HepG2 (cell line): ENCODE data around the gene RIN3. TPM values are rescaled to one million over a fixed set of nuclear protein-coding genes. Genes with fewer than 3 reads are reported as not detected.

Experiments used
- ATAC-seq: fragments of 200-7000 bp; cut with Tn5 transposase; 3 replicates; pipeline ENCODE4 v1.9.1; 2020; ENCODE audit warnings: mild to moderate bottlenecking, moderate library complexity
- BruUV-seq: library from RNA; stranded (reverse); fragments of 400-500 nt; replicated peaks from 2 replicates; lab custom pipeline; 2021; lab: Mats Ljungman, UMichigan
- CTCF ChIA-PET: fragments of 300-600 bp; formaldehyde crosslinking; extraction: SDS; loops from one replicate; lab custom pipeline; 2021; ENCODE audit warnings: low total read pairs, inconsistent platforms, low intra/inter-chr PET ratio; lab: Yijun Ruan, JAX
- POLR2A ChIA-PET: fragments of 350-600 bp; sonication (Branson Sonifier 250); formaldehyde crosslinking; loops from one replicate; lab custom pipeline; 2020; ENCODE audit warnings: antibody characterized with exemption, inconsistent platforms; lab: Yijun Ruan, JAX
- DNase-seq: peaks from one replicate; pipeline ENCODE4 v3.0.0-alpha.2; 2015; ENCODE audit warnings: low spot score
- FAIRE-seq: peaks from 3 replicates; lab custom pipeline; 2011; peaks lifted over from hg19 to GRCh38; lab: Jason Lieb, UNC
- H2AFZ ChIP-seq: one replicate; pipeline ENCODE4 v1.6.1; 2011; ENCODE audit warnings: low read length, inconsistent platforms
- H3K27ac ChIP-seq: fragments of 300-600 bp; 3 replicates; pipeline ENCODE4 v1.8.0; 2011; ENCODE audit warnings: mixed run types, mild to moderate bottlenecking, mixed read lengths, low read length, inconsistent platforms; ENCODE audit not compliant: insufficient read depth; ENCODE audit errors: extremely low read length
- H3K27me3 ChIP-seq, 2 experiments: fragments of 200-600 bp in 1 of 2; 2 replicates in 1 of 2; 3 replicates in 1 of 2; pipeline versions ENCODE4 v1.6.0 to v1.8.0; 2011; ENCODE audit warnings: low read length in 2 of 2, mild to moderate bottlenecking in 2 of 2, moderate library complexity in 2 of 2, inconsistent platforms in 1 of 2; ENCODE audit not compliant: insufficient read depth in 2 of 2, control insufficient read depth in 1 of 2
- H3K36me3 ChIP-seq, 2 experiments: fragments of 200-600 bp in 1 of 2; replicated peaks in 1 of 2; 2 replicates in 1 of 2; 3 replicates in 1 of 2; pipeline versions ENCODE4 v1.5.1 to v1.8.0; 2011; ENCODE audit warnings: low read length in 2 of 2, inconsistent platforms in 1 of 2; ENCODE audit not compliant: insufficient read depth in 2 of 2, control insufficient read depth in 1 of 2
- H3K4me1 ChIP-seq: 2 replicates; pipeline ENCODE4 v1.5.1; 2012; ENCODE audit warnings: low read length, inconsistent platforms; ENCODE audit not compliant: insufficient read depth
- H3K4me2 ChIP-seq: 2 replicates; pipeline ENCODE4 v1.6.0; 2011; ENCODE audit warnings: low read depth, low read length, inconsistent platforms
- H3K4me3 ChIP-seq, 3 experiments: fragments of 200-600 bp in 1 of 3; sonication (generic), shearing (Covaris generic) in 1 of 3; replicated peaks in 1 of 3; 2 replicates each; pipeline ENCODE4 v1.5.1; 2011 to 2016; ENCODE audit warnings: low read length in 3 of 3, inconsistent platforms in 2 of 3, low read depth in 2 of 3, mild to moderate bottlenecking in 2 of 3, control low read depth in 1 of 3, mixed read lengths in 1 of 3; ENCODE audit not compliant: insufficient read depth in 1 of 3
- H3K79me2 ChIP-seq: one replicate; pipeline ENCODE4 v1.6.1; 2011; ENCODE audit warnings: low read length, inconsistent platforms; ENCODE audit not compliant: insufficient read depth
- H3K9ac ChIP-seq: 2 replicates; pipeline ENCODE4 v1.6.0; 2011; ENCODE audit warnings: mild to moderate bottlenecking, low read depth, low read length, inconsistent platforms; ENCODE audit not compliant: insufficient read depth
- H3K9me3 ChIP-seq: 2 replicates; pipeline ENCODE4 v1.5.1; 2012; ENCODE audit warnings: mild to moderate bottlenecking, low read length
- H4K20me1 ChIP-seq: 2 replicates; pipeline ENCODE4 v1.6.0; 2011; ENCODE audit warnings: inconsistent platforms, mild to moderate bottlenecking, low read length, moderate library complexity; ENCODE audit not compliant: insufficient read depth
- FOXO4 ChIP-seq: sonication (generic); formaldehyde crosslinking; conservative IDR thresholded peaks from 2 replicates; pipeline ENCODE4 v1.8.1; 2023; ENCODE audit warnings: missing genetic modification reagents
- LBX2 ChIP-seq: sonication (generic); formaldehyde crosslinking; IDR thresholded peaks from 2 replicates; pipeline ENCODE4 v1.5.0; 2020; ENCODE audit warnings: missing genetic modification reagents, mild to moderate bottlenecking, borderline replicate concordance
- ZNF367 ChIP-seq: sonication (generic); formaldehyde crosslinking; IDR thresholded peaks from 2 replicates; pipeline ENCODE4 v1.4.0; 2020; ENCODE audit warnings: missing genetic modification reagents, borderline replicate concordance
- ZNF800 ChIP-seq: sonication (generic); formaldehyde crosslinking; IDR thresholded peaks from 2 replicates; pipeline ENCODE4 v1.4.0; 2020; ENCODE audit warnings: missing genetic modification reagents
- WGBS: methylation state at CpG from one replicate; pipeline ENCODE4 v1.1.6; 2017; ENCODE audit warnings: low lambda C conversion rate; 5-methylcytosine and 5-hydroxymethylcytosine counted together
- in situ Hi-C: cut with HindIII; loops from 2 replicates; pipeline ENCODE4 v1.10.0; 2017; ENCODE audit warnings: low pct_unique_long_range_greater_than_20kb; ENCODE audit not compliant: extremely low pct_ligation_motif_present
- intact Hi-C: fragments of 100-400 bp; cut with micrococcal nuclease; formaldehyde crosslinking; loops from one replicate; pipeline ENCODE4 v1.10.0; 2022; ENCODE audit not compliant: unreplicated experiment
- polyA plus RNA-seq, 8 experiments: library from polyadenylated mRNA; depleted of rRNA in 3 of 8; stranded (reverse) in 7 of 8; unstranded in 1 of 8; fragments of >200 nt; fragmentation: Illumina TruSeq in 4 of 8; extraction: Trizol in 4 of 8; gene quantifications; 2 replicates each; pipeline versions ENCODE4 v1.2.1 to v1.2.3, GENCODE V29; 2011 to 2016; ENCODE audit warnings: low read depth in 4 of 8, missing spikeins in 1 of 8, mixed read lengths in 1 of 8; ENCODE audit not compliant: insufficient read depth in 1 of 8
- total RNA-seq, 5 experiments: library from RNA; depleted of rRNA; stranded (reverse); fragments of >200 nt; fragmentation: Illumina TruSeq; extraction: Trizol; gene quantifications; 2 replicates each; pipeline ENCODE4 v1.2.3, GENCODE V29; 2016; ENCODE audit warnings: low read depth in 1 of 5

The RIN3 gene
- total and polyA plus RNA-seq, 2 of the 13 experiments (the other 11 are each of a cell fraction or from before 2014, with no cell fraction given) = 2.3 to 3.6 TPM

- no peak for FAIRE-seq
- intact Hi-C loops = no loop called here
- H4K20me1 ChIP-seq = no peaks in the 10 kb centered on the region
- ChIA-PET CTCF (no interaction called here), POLR2A (no interaction called here)
- TF ChIP-seq LBX2 (CRISPR knock-in tag) (no peak), ZNF800 (CRISPR knock-in tag) (no peak), ZNF367 (CRISPR knock-in tag) (no peak), FOXO4 (no peak)
- ATAC-seq = no peak
- no peaks in the 10 kb centered on the region for H3K27me3 ChIP-seq
- in situ Hi-C loops = no loop called here
- H2AFZ ChIP-seq = no peak overlapping the region
- no peaks in the 10 kb centered on the region for H3K9me3 ChIP-seq
- H3K4me3 ChIP-seq = no peak overlapping the region
- 97% methylated on average over 11 of the region's 17 CpGs for WGBS
- no peaks in the 10 kb centered on the region for H3K36me3 ChIP-seq
- H3K79me2 ChIP-seq = peaks cover 2% of the 10 kb centered on the region
- H3K4me2 ChIP-seq = no peak overlapping the region
- no TSS peak for BruUV-seq
- H3K4me1 ChIP-seq = peaks cover 20% of the 10 kb centered on the region
- no peak overlapping the region for H3K27ac ChIP-seq
- H3K9ac ChIP-seq = no peak overlapping the region
- DNase-seq = no peak
These were observed 35.7 kb downstream of the RIN3 start for GRCh38 chr14:92549105-92549858.
